Psoas muscle (tissue), 8 donors: ENCODE measurements around the gene NAAA. TPM values are rescaled to one million over a fixed set of nuclear protein-coding genes. Genes with fewer than 3 reads are reported as not detected.
"Not testable (repeated sequence)": the region's sequence is repeated elsewhere in the genome, so short reads cannot be mapped to it uniquely, and the experiment has no call there.

Source experiments
- ATAC-seq, 4 donors: fragments of 200-7000 bp; cut with Tn5 transposase; one replicate each; pipeline ENCODE4 v1.9.1; 2020; ENCODE audit warnings: moderate library complexity in 3 of 4, mild to moderate bottlenecking in 2 of 4
- DNase-seq, 2 donors: peaks; one replicate each; pipeline ENCODE4 v3.0.0-alpha.2; 2020
- H3K27ac ChIP-seq: fragments of 200-600 bp; one replicate; pipeline ENCODE4 v1.8.0; 2022
- H3K27me3 ChIP-seq, 3 donors: fragments of 200-600 bp in 1 of 3; one replicate each; pipeline versions ENCODE4 v1.6.1 to v1.8.0; 2013 to 2022; ENCODE audit warnings: low read length in 2 of 3, mild to moderate bottlenecking in 2 of 3, moderate library complexity in 1 of 3; ENCODE audit not compliant: insufficient read depth in 3 of 3
- H3K36me3 ChIP-seq, 2 donors: fragments of 200-600 bp in 1 of 2; one replicate each; pipeline versions ENCODE4 v1.6.1 to v1.8.0; 2013 to 2022; ENCODE audit warnings: low read depth in 1 of 2, mild to moderate bottlenecking in 1 of 2, moderate library complexity in 1 of 2; ENCODE audit not compliant: insufficient read depth in 1 of 2
- H3K4me1 ChIP-seq: fragments of 200-600 bp; one replicate; pipeline ENCODE4 v1.8.0; 2022
- H3K4me3 ChIP-seq: fragments of 200-600 bp; one replicate; pipeline ENCODE4 v1.8.0; 2022; ENCODE audit warnings: mild to moderate bottlenecking
- H3K9me3 ChIP-seq: fragments of 200-600 bp; one replicate; pipeline ENCODE4 v1.8.0; 2022
- CTCF ChIP-seq: fragments of 200-600 bp; IDR thresholded peaks from one replicate; pipeline ENCODE4 v1.8.0; 2022; ENCODE audit warnings: antibody characterized with exemption
- WGBS, 3 donors: extraction: QIAGEN DNeasy Blood & Tissue Kit; methylation state at CpG; one replicate each; pipeline versions ENCODE4 v1.1.6 to v1.1.7; 2013; 5-methylcytosine and 5-hydroxymethylcytosine counted together
- intact Hi-C, 2 donors: fragments of 100-400 bp; cut with DNase I; formaldehyde crosslinking; loops; one replicate each; pipeline versions ENCODE4 v1.11.0 to v1.14.2; 2022
- polyA plus RNA-seq, 3 donors: library from polyadenylated mRNA; stranded (reverse); fragments of 200-250 nt; gene quantifications; one replicate each; pipeline ENCODE4 v1.2.3, GENCODE V29; 2013
- total RNA-seq, 4 donors: library from RNA; stranded (reverse); fragmentation: NEBNext Ultra II Directional in 2 of 4; extraction: Animal tissue kit (Norgen Biotek cat#: 25700) in 2 of 4; gene quantifications; one replicate each; pipeline versions ENCODE4 v1.2.1 to v1.2.4, GENCODE V29; 2021 to 2023
- donor health status: healthy with polysubstance abuse.
- donor health status: DM: no; HTN: no; CAD: no; lungs with moderate emphysema.
- donor health status: Bipolar disorder and iron deficiency.
- donor health status: healthy.
- donor health status: DM: yes; HTN: yes; CAD: no.
- donor health status: DM: no; HTN: no; CAD: no.
- donor health status: DM: no; HTN: no; CAD: no.
- donor health status: DM: yes; HTN: yes; CAD: no.

The NAAA gene
- total and polyA plus RNA-seq, 7 donors, result 3.3 to 9.9 (median 5.2) TPM

DNA sequence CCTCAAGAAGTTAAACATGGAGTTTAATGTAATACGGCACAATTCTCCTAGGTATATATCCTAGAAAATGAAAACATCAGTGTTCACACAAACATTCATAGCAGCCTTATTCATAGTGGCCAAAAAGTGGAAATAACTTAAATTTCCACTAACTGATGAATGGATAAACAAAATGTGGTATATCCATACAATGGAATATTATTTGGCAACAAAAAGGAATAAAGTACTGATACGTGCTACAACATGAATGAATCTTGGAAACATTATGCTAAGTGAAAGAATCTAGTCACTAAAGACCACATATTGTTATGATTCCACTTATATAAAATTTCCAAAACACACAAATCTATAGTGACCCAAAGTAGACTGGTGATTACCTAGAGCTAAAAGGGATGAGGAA is 35.4 kb upstream of the NAAA start:
- H3K27me3 ChIP-seq, result no peaks in the 10 kb centered on the region
- peaks cover 26 to 98% of the 10 kb centered on the region in 2 donors for H3K36me3 ChIP-seq
- H3K9me3 ChIP-seq, result no peaks in the 10 kb centered on the region
- ATAC-seq (no peak), DNase-seq (no peak)
- H3K4me1 ChIP-seq, result no peaks in the 10 kb centered on the region
- intact Hi-C loops, result no loop called here
- TF ChIP-seq CTCF, result no peak
- no peak overlapping the region for H3K27ac ChIP-seq
- H3K4me3 ChIP-seq, result no peak overlapping the region
- 94 to 98% (median 96%) methylated on average over 2 of the region's 2 CpGs for WGBS, 3 donors

GRCh38 chr4:75973766-75974165 is 33.0 kb upstream of the NAAA start:
- Histone ChIP-seq H3K9me3 (no peaks in the 10 kb centered on the region), H3K4me1 (no peaks in the 10 kb centered on the region), H3K27me3 (no peaks in the 10 kb centered on the region), H3K27ac (no peak overlapping the region), H3K4me3 (no peak overlapping the region), H3K36me3 (peaks cover 26 to 100% of the 10 kb centered on the region in 2 donors)
- DNase-seq, result no peak
- no peak for ATAC-seq
- no peak for TF ChIP-seq CTCF
- intact Hi-C loops, result loop anchor here in 1 of 2 donors (5.0 kb wide), 1 partner anchor 166 kb away; no protein-coding TSS in a partner anchor

DNA sequence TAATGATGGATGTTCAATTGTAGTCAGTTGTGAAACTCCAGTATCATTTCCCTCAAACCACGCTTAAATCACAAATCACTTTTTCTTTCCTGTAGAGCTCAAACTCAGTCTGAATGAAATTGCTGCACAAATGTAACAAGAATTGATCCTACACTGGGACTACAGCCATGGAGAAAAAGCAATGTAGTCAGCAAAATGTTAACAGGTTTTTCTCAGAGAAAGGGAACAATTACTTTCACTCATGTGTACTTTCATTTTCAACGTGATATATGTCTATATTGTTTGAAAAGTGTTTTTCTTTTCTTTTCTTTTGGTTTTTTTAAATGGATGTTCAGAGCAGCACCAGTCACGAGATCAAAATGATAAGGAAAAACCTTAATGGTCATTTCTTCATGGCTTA is 27.3 kb upstream of the NAAA start:
- Histone ChIP-seq H3K4me3 (no peak overlapping the region), H3K4me1 (no peaks in the 10 kb centered on the region), H3K27me3 (no peaks in the 10 kb centered on the region), H3K9me3 (no peaks in the 10 kb centered on the region), H3K27ac (no peak overlapping the region), H3K36me3 (peaks cover 24 to 99% of the 10 kb centered on the region in 2 donors)
- ATAC-seq, result no peak
- intact Hi-C loops, result no loop called here
- no peak for DNase-seq
- TF ChIP-seq CTCF, result no peak
- 86 to 95% (median 90%) methylated on average over 3 of the region's 3 CpGs for WGBS, 3 donors

DNA sequence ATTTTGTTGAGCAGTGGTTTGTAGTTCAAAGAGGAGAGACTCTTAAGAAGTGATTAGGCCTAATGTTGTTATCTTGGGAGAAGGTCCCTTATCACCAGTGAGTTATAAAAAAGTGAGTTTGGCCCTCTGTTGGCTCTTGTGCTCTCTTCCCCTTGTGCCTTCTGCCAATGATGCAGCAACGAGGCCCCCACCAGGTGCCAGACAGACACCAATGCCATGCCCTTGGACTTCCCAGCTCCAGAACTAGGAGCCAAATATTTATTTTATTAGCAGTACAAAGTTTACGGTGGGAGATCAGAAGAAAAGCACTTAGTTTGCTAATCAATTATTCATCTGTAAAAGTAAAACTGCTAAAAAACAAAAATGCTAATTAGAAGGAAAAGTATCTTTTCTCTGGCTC is 22.7 kb upstream of the NAAA start:
- Histone ChIP-seq H3K27me3 (no peaks in the 10 kb centered on the region), H3K36me3 (peaks cover 16 to 99% of the 10 kb centered on the region in 2 donors), H3K27ac (no peak overlapping the region), H3K9me3 (no peaks in the 10 kb centered on the region), H3K4me1 (no peaks in the 10 kb centered on the region), H3K4me3 (no peak overlapping the region)
- ATAC-seq (no peak), DNase-seq (no peak)
- intact Hi-C loops, result no loop called here
- TF ChIP-seq CTCF, result no peak
- 39 to 43% (median 40%) methylated on average over 2 of the region's 2 CpGs for WGBS, 3 donors

DNA sequence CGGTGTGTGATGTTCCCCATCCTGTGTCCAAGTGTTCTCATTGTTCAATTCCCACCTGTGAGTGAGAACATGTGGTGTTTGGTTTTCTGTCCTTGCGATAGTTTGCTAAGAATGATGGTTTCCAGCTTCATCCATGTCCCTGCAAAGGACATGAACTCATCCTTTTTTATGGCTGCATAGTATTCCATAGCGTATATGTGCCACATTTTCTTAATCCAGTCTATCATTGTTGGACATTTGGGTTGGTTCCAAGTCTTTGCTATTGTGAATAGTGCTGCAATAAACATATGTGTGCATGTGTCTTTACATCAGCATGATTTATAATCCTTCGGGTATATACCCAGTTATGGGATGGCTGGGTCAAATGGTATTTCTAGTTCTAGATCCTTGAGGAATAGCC is 21.3 kb upstream of the NAAA start:
- H3K36me3 ChIP-seq, result peaks cover 18 to 99% of the 10 kb centered on the region in 2 donors
- ATAC-seq, DNase-seq, H3K27me3 ChIP-seq, H3K4me1 ChIP-seq, H3K27ac ChIP-seq, H3K9me3 ChIP-seq, intact Hi-C loops, H3K4me3 ChIP-seq: not testable (repeated sequence)
- 88 to 92% (median 91%) methylated on average over 3 to 4 of the region's 4 CpGs for WGBS, 3 donors

DNA sequence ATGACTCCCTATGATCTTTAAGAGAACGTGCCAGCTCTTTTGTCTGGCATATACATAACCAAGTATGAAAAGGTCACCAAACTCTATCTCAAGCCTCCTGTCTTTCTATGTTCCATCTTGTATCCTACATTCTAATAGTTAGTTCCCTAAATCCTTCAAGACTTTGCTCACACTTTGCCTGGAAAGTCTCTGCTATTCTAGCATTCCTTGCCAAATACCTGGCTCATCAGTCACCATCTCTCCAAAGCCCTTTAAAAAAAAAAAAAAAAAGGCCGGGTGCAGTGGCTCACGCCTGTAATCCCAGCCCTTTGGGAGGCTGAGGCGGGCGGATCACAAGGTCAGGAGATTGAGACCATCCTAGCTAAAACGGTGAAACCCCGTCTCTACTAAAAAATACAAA is 17.7 kb upstream of the NAAA start:
- 94 to 97% (median 95%) methylated on average over 5 to 7 of the region's 7 CpGs for WGBS, 3 donors
- not testable (repeated sequence) for ATAC-seq

GRCh38 chr4:75954811-75955210 is 14.0 kb upstream of the NAAA start:
- intact Hi-C loops, result loop anchor here (5.0 to 10.0 kb wide), 4 partner anchors 148 to 303 kb away; no protein-coding TSS in a partner anchor
- H3K4me3 ChIP-seq, DNase-seq, H3K4me1 ChIP-seq, H3K27ac ChIP-seq, ATAC-seq, H3K27me3 ChIP-seq, H3K9me3 ChIP-seq: not testable (repeated sequence)
- WGBS, 3 donors, result 89 to 93% (median 90%) methylated on average over 5 of the region's 5 CpGs
- H3K36me3 ChIP-seq, result peaks cover 17 to 100% of the 10 kb centered on the region in 2 donors

More for the DNA sequence above, 17.7 kb upstream of the NAAA start:
- not testable (repeated sequence) for DNase-seq, H3K27ac ChIP-seq, H3K4me1 ChIP-seq, H3K27me3 ChIP-seq, H3K9me3 ChIP-seq, H3K4me3 ChIP-seq
- peaks cover 20 to 100% of the 10 kb centered on the region in 2 donors for H3K36me3 ChIP-seq
- intact Hi-C loops, result loop anchor here (5.0 to 10.0 kb wide), 2 partner anchors 151 to 304 kb away; no protein-coding TSS in a partner anchor
